HG02840 (cell line): Measurements from ENCODE around the gene FYN.

ENCODE experiments used
- ATAC-seq: cut with Tn5 transposase; IDR thresholded peaks from one replicate; pipeline ENCODE4 v1.9.1; 2021; ENCODE audit warnings: mild to moderate bottlenecking, moderate library complexity, moderate number of reproducible peaks; ENCODE audit not compliant: unreplicated experiment, low FRiP score

FYN gene

GRCh38 chr6:111623046-111623718, 250.1 kb downstream of the FYN start:
- no peak for ATAC-seq

- ATAC-seq = no peak
Observed at GRCh38 chr6:111620169-111620568, 253.1 kb downstream of the FYN start.

GRCh38 chr6:111618407-111618806, 254.8 kb downstream of the FYN start:
- no peak for ATAC-seq

GRCh38 chr6:111617149-111617548, 256.1 kb downstream of the FYN start:
- ATAC-seq = no peak

GRCh38 chr6:111615916-111616612, 257.2 kb downstream of the FYN start:
- no peak for ATAC-seq

GRCh38 chr6:111614833-111615582, 258.2 kb downstream of the FYN start:
- no peak for ATAC-seq

- no peak for ATAC-seq
Observed at GRCh38 chr6:111612379-111612778, 260.9 kb downstream of the FYN start.

- no peak for ATAC-seq
Observed at GRCh38 chr6:111610548-111611172, 262.6 kb downstream of the FYN start.
